ENCODE results near the gene BCKDHB.

GRCh38 chr6:80380566-80380965, 274.1 kb downstream of the BCKDHB start:
- TF ChIP-seq, protein P1, sequence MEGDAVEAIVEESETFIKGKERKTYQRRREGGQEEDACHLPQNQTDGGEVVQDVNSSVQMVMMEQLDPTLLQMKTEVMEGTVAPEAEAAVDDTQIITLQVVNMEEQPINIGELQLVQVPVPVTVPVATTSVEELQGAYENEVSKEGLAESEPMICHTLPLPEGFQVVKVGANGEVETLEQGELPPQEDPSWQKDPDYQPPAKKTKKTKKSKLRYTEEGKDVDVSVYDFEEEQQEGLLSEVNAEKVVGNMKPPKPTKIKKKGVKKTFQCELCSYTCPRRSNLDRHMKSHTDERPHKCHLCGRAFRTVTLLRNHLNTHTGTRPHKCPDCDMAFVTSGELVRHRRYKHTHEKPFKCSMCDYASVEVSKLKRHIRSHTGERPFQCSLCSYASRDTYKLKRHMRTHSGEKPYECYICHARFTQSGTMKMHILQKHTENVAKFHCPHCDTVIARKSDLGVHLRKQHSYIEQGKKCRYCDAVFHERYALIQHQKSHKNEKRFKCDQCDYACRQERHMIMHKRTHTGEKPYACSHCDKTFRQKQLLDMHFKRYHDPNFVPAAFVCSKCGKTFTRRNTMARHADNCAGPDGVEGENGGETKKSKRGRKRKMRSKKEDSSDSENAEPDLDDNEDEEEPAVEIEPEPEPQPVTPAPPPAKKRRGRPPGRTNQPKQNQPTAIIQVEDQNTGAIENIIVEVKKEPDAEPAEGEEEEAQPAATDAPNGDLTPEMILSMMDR (conservative IDR thresholded peaks at IDR 0.05; ENCODE audit: low read depth, low read length): no peak
- no peak for TF ChIP-seq EZH2 (IDR thresholded peaks at IDR 0.05; ENCODE audit: borderline replicate concordance, low read depth, low read length, poor library complexity, severe bottlenecking)
